Measurements from ENCODE around the gene DYNLL1. TPM values are rescaled to one million over a fixed set of nuclear protein-coding genes. Genes with fewer than 3 reads are reported as not detected.
A peak's percentile ranks its signal among the peaks of the same experiment; 100 is the strongest.
"Not testable (repeated sequence)": the region's sequence is repeated elsewhere in the genome, so short reads cannot be mapped to it uniquely, and the experiment has no call there.

The DYNLL1 gene
- total and polyA plus RNA-seq, 4 donors, result 101 to 275 (median 183) TPM

- TF ChIP-seq MAX (IDR thresholded peaks at IDR 0.05) (no peak), SP1 (IDR thresholded peaks at IDR 0.05) (no peak), GABPA (IDR thresholded peaks at IDR 0.05 in 1 of 2, conservative IDR thresholded peaks at IDR 0.05 in 1 of 2) (no peak), FOXA1 (IDR thresholded peaks at IDR 0.05) (no peak), TAF1 (conservative IDR thresholded peaks at IDR 0.05) (no peak)
- TF ChIP-seq, protein P1, sequence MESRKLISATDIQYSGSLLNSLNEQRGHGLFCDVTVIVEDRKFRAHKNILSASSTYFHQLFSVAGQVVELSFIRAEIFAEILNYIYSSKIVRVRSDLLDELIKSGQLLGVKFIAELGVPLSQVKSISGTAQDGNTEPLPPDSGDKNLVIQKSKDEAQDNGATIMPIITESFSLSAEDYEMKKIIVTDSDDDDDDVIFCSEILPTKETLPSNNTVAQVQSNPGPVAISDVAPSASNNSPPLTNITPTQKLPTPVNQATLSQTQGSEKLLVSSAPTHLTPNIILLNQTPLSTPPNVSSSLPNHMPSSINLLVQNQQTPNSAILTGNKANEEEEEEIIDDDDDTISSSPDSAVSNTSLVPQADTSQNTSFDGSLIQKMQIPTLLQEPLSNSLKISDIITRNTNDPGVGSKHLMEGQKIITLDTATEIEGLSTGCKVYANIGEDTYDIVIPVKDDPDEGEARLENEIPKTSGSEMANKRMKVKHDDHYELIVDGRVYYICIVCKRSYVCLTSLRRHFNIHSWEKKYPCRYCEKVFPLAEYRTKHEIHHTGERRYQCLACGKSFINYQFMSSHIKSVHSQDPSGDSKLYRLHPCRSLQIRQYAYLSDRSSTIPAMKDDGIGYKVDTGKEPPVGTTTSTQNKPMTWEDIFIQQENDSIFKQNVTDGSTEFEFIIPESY (IDR thresholded peaks at IDR 0.05), result no peak
Measured at GRCh38 chr12:120447992-120448391, 47.9 kb upstream of the DYNLL1 start (continued).

DNA sequence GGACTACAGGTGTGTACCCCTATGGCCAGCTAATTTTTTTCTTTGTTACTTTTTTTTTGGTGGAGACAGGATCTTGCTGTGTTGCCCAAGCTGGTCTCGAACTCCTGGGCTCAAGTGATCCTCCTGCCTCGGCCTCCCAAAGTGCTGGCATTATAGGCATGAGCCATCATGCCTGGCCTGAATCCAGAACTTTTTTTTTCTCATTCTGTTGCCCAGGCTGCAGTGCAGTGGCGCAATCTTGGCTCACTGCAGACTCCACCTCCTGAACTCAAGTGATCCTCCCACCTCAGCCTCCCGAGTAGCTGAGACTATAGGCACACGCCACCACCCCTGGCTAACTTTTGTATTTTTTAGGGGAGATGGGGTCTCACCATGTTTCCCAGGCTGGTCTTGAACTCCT is 43.4 kb upstream of the DYNLL1 start:
- DNase-seq (ENCODE audit: low spot score); H3K27ac ChIP-seq (ENCODE audit: low read depth in 1 of 2, low read length in 2 of 2); H3K4me3 ChIP-seq (ENCODE audit: low read depth in 1 of 3, low read length in 3 of 3); H3K9ac ChIP-seq (ENCODE audit: low read depth in 1 of 2, low read length in 2 of 2); H3K9me3 ChIP-seq (ENCODE audit: control insufficient read depth in 4 of 4, low read length in 3 of 4); H3K27me3 ChIP-seq (ENCODE audit: control insufficient read depth in 4 of 4, insufficient read depth in 4 of 4, low read length in 3 of 4): not testable (repeated sequence)
- WGBS, result 81% methylated on average over 5 of the region's 5 CpGs
- peaks cover 0 to 24% (median 14%) of the 10 kb centered on the region in 4 donors for H3K4me1 ChIP-seq (ENCODE audit: control insufficient read depth in 4 of 4, insufficient read depth in 4 of 4, low read length in 3 of 4)
- H3K36me3 ChIP-seq (ENCODE audit: control insufficient read depth in 4 of 4, insufficient read depth in 3 of 4, low read depth in 1 of 4, low read length in 3 of 4), result peaks cover 4 to 18% (median 13%) of the 10 kb centered on the region in 4 donors

- H3K4me1 ChIP-seq (ENCODE audit: control insufficient read depth in 4 of 4, insufficient read depth in 4 of 4, low read length in 3 of 4), result peaks cover 0 to 19% (median 10%) of the 10 kb centered on the region in 4 donors
- no peaks in the 10 kb centered on the region for H3K9me3 ChIP-seq (ENCODE audit: control insufficient read depth in 4 of 4, low read length in 3 of 4)
- no peak for DNase-seq (ENCODE audit: low spot score)
- WGBS, result 72% methylated on average over 3 of the region's 3 CpGs
- H3K36me3 ChIP-seq (ENCODE audit: control insufficient read depth in 4 of 4, insufficient read depth in 3 of 4, low read depth in 1 of 4, low read length in 3 of 4), result peaks cover 4 to 21% (median 15%) of the 10 kb centered on the region in 4 donors
- TF ChIP-seq RXRA (IDR thresholded peaks at IDR 0.05), result no peak
- peak; percentile 3 to 7 for TF ChIP-seq HNF4A (conservative IDR thresholded peaks at IDR 0.05)
- H3K9ac ChIP-seq (ENCODE audit: low read depth in 1 of 2, low read length in 2 of 2), result no peak overlapping the region
- H3K4me3 ChIP-seq (ENCODE audit: low read depth in 1 of 3, low read length in 3 of 3), result no peak overlapping the region
- H3K27me3 ChIP-seq (ENCODE audit: control insufficient read depth in 4 of 4, insufficient read depth in 4 of 4, low read length in 3 of 4), result no peaks in the 10 kb centered on the region
- H3K27ac ChIP-seq (ENCODE audit: low read depth in 1 of 2, low read length in 2 of 2), result no peak overlapping the region
Measured at GRCh38 chr12:120453060-120453750, 42.7 kb upstream of the DYNLL1 start.

GRCh38 chr12:120453977-120454376 is 41.9 kb upstream of the DYNLL1 start:
- no peak for DNase-seq (ENCODE audit: low spot score)
- Histone ChIP-seq H3K4me1 (ENCODE audit: control insufficient read depth in 4 of 4, insufficient read depth in 4 of 4, low read length in 3 of 4) (peaks cover 0 to 19% (median 10%) of the 10 kb centered on the region in 4 donors), H3K9me3 (ENCODE audit: control insufficient read depth in 4 of 4, low read length in 3 of 4) (no peaks in the 10 kb centered on the region), H3K9ac (ENCODE audit: low read depth in 1 of 2, low read length in 2 of 2) (no peak overlapping the region), H3K27me3 (ENCODE audit: control insufficient read depth in 4 of 4, insufficient read depth in 4 of 4, low read length in 3 of 4) (no peaks in the 10 kb centered on the region), H3K36me3 (ENCODE audit: control insufficient read depth in 4 of 4, insufficient read depth in 3 of 4, low read depth in 1 of 4, low read length in 3 of 4) (peaks cover 7 to 28% (median 21%) of the 10 kb centered on the region in 4 donors), H3K4me3 (ENCODE audit: low read depth in 1 of 3, low read length in 3 of 3) (no peak overlapping the region), H3K27ac (ENCODE audit: low read depth in 1 of 2, low read length in 2 of 2) (no peak overlapping the region)
- peak; percentile 11 to 41 for TF ChIP-seq RAD21 (IDR thresholded peaks at IDR 0.05)
- peak; percentile 34 for TF ChIP-seq CTCF (IDR thresholded peaks at IDR 0.05; ENCODE audit: low read depth, low read length, missing input control)
- TF ChIP-seq JUND (IDR thresholded peaks at IDR 0.05), result no peak
- 84% methylated on average over 4 of the region's 4 CpGs for WGBS

All from liver (tissue), 9 donors.